Measurements from ENCODE around the gene SLC4A11. TPM values are rescaled to one million over a fixed set of nuclear protein-coding genes. Genes with fewer than 3 reads are reported as not detected.
A peak's percentile ranks its signal among the peaks of the same experiment; 100 is the strongest.

SLC4A11 gene
- total and polyA plus RNA-seq, 11 donors = 0.08 to 1.0 (median 0.22) TPM; not detected in 1

DNA sequence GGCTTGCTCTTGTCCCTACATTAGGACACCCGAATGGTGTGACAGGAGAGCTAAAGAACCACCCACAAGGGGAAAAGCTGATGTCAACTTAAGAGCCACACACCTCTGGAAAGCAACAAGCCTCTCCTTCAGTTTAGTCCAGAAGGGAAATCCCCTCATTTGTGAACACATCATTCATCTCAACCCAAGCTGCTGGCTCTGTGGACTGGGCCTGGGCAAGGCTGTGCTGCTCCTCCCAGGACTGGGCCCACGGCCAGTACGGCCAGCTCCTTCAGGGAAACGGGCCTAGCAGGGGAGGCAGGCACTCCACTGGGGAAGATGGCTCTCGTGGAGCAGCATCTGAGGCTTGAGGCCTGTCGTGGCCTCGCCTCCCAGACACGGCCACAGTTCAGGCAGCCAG is 12.8 kb upstream of the SLC4A11 start:
- no peak for TF ChIP-seq POLR2A (IDR thresholded peaks at IDR 0.05)
- TF ChIP-seq, protein P1, sequence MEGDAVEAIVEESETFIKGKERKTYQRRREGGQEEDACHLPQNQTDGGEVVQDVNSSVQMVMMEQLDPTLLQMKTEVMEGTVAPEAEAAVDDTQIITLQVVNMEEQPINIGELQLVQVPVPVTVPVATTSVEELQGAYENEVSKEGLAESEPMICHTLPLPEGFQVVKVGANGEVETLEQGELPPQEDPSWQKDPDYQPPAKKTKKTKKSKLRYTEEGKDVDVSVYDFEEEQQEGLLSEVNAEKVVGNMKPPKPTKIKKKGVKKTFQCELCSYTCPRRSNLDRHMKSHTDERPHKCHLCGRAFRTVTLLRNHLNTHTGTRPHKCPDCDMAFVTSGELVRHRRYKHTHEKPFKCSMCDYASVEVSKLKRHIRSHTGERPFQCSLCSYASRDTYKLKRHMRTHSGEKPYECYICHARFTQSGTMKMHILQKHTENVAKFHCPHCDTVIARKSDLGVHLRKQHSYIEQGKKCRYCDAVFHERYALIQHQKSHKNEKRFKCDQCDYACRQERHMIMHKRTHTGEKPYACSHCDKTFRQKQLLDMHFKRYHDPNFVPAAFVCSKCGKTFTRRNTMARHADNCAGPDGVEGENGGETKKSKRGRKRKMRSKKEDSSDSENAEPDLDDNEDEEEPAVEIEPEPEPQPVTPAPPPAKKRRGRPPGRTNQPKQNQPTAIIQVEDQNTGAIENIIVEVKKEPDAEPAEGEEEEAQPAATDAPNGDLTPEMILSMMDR (IDR thresholded peaks at IDR 0.05) = no peak
- WGBS, 4 donors = 61 to 71% (median 66%) methylated on average over 7 to 8 of the region's 8 CpGs
- DNase-seq = no peak
- H3K4me1 ChIP-seq = peaks cover 0 to 20% (median 12%) of the 10 kb centered on the region in 12 donors
- ATAC-seq = peak in 2 of 4 donors; percentile 23 to 25
- intact Hi-C loops (cut with DNase I) = no loop called here
- H3K36me3 ChIP-seq = peaks cover 0 to 64% (median 59%) of the 10 kb centered on the region in 9 donors
- H3K9me3 ChIP-seq = no peaks in the 10 kb centered on the region
- H3K27me3 ChIP-seq = peaks cover 0 to 19% (median 0%) of the 10 kb centered on the region in 9 donors
- no peak overlapping the region for H3K27ac ChIP-seq
- H3K4me3 ChIP-seq = no peak overlapping the region

DNA sequence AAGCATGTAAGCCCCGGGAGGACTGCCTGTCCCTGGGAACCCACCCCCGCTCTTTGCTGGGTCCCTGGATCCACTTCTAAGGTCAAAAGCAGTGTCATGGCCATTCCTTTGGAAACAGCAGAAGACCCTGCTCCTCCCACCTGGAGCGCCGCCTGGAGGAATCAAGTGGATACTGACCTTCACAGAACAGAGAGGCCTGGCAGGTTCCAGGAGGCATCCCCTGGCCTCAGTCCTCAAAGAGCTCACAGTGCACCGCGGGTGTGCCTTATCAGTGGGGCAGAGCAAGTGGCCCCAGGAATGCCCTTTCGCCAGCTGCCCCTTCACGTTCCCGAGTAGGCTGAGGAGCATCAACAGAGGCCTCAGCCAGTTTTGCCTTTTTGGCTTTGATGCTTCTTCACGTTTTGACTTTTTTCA is 11.1 kb upstream of the SLC4A11 start:
- peaks cover 0 to 19% (median 0%) of the 10 kb centered on the region in 9 donors for H3K27me3 ChIP-seq
- H3K9me3 ChIP-seq = no peaks in the 10 kb centered on the region
- intact Hi-C loops (cut with DNase I) = no loop called here
- H3K36me3 ChIP-seq = peaks cover 0 to 47% (median 42%) of the 10 kb centered on the region in 9 donors
- DNase-seq (no peak), ATAC-seq (no peak)
- 69 to 80% (median 74%) methylated on average over 10 of the region's 10 CpGs for WGBS, 4 donors
- H3K4me3 ChIP-seq = no peak overlapping the region
- TF ChIP-seq, protein P1 (IDR thresholded peaks at IDR 0.05) = peak in 2 of 12 donors; percentile 8 to 17
- TF ChIP-seq POLR2A (IDR thresholded peaks at IDR 0.05) = no peak
- peaks cover 0 to 20% (median 12%) of the 10 kb centered on the region in 12 donors for H3K4me1 ChIP-seq
- H3K27ac ChIP-seq = no peak overlapping the region

DNA sequence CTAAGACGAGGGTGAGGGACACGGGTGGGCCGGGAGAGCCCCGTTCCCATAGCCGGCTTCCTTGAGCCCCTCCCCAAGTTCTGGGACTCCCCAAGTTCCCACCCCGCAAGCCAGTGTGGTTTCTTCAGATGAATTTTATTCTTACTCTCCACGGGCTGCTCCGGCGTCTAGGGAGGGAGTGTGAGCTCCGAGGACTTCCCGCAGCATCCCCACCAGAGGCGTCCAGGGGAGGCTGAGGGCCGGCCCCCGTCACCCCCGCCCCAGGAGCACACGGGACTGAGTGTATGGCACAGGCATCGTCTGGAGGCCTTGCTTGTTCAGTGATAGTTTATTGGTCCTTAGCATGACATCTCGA is 10.0 kb upstream of the SLC4A11 start:
- ATAC-seq (peak in 2 of 4 donors; percentile 6 to 17), DNase-seq (no peak)
- WGBS, 4 donors = 29 to 41% (median 33%) methylated on average over 18 of the region's 18 CpGs
- H3K4me1 ChIP-seq = peaks cover 0 to 20% (median 12%) of the 10 kb centered on the region in 12 donors
- H3K27ac ChIP-seq = no peak overlapping the region
- H3K27me3 ChIP-seq = peaks cover 0 to 19% (median 0%) of the 10 kb centered on the region in 9 donors
- intact Hi-C loops (cut with DNase I) = no loop called here
- H3K4me3 ChIP-seq = peak overlapping the region in 8 of 12 donors; percentile 10 to 35 (median 26)
- no peak for TF ChIP-seq POLR2A (IDR thresholded peaks at IDR 0.05)
- TF ChIP-seq, protein P1 (IDR thresholded peaks at IDR 0.05) = no peak
- H3K36me3 ChIP-seq = peaks cover 0 to 36% (median 31%) of the 10 kb centered on the region in 9 donors
- no peaks in the 10 kb centered on the region for H3K9me3 ChIP-seq

DNA sequence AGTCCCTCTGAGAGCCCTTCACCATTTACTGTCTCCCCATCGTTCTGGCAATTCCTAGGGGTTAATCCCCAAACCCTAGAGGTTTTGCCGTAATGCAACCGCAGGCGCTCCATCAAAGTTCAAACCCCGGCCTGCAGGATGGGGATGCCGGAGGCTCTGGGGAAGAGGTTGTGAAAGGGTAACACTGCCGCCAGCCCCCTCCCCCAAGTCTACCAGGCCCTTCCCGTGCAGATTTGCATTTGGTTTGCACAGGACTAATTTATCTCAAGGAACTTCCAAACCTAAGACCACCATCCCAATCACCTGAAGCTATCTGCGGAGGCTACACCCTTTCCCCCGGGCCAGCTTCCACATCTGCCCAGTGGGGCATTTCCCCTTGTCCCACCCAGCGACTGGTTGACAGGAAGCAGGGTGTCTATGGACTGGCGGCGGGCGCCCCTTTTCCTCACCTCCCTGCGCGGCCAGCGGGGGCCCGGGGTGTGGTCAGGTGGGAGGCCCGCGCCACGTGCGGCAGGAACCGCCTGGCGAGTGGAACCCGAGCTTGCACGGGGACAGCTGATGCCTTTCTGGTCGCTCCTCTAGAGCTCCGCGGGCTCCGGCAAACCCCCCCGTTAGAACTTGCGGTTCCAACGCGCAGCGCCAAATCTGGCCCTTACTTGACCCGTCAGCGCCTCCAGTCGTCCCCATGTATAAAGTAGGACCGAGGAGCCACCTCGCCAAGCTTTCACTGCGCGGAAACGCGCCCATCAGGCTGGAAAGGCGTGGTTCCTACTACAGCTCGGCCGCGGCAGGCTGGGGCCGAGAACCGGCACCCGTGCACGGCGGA is 9.4 kb upstream of the SLC4A11 start:
- peak; percentile 24 to 70 (median 67) for ATAC-seq
- peak overlapping the region in 8 of 12 donors; percentile 10 to 35 (median 26) for H3K4me3 ChIP-seq
- H3K4me1 ChIP-seq = peaks cover 0 to 20% (median 12%) of the 10 kb centered on the region in 12 donors
- intact Hi-C loops (cut with DNase I) = no loop called here
- DNase-seq = peak in 4 of 5 donors; percentile 45 to 67 (median 58)
- TF ChIP-seq POLR2A (IDR thresholded peaks at IDR 0.05) = no peak
- TF ChIP-seq, protein P1 (IDR thresholded peaks at IDR 0.05) = peak in 3 of 12 donors; percentile 7 to 14 (median 9)
- H3K27ac ChIP-seq = no peak overlapping the region
- peaks cover 0 to 19% (median 0%) of the 10 kb centered on the region in 9 donors for H3K27me3 ChIP-seq
- 14 to 20% (median 16%) methylated on average over 36 to 53 of the region's 53 CpGs for WGBS, 4 donors
- H3K9me3 ChIP-seq = no peaks in the 10 kb centered on the region
- H3K36me3 ChIP-seq = peaks cover 0 to 30% (median 25%) of the 10 kb centered on the region in 9 donors
